Measurements from ENCODE around the gene SCLY. TPM values are rescaled to one million over a fixed set of nuclear protein-coding genes. Genes with fewer than 3 reads are reported as not detected.

The SCLY gene
- total RNA-seq, 6 experiments from 2014 or later, result 24.4 to 54.2 (median 35.9) TPM

- ATAC-seq, result no peak
- H3K4me3 ChIP-seq, result no peak overlapping the region
- DNase-seq, result peak in 1 of 3 donors; percentile 35
These were observed 34.3 kb downstream of the SCLY start for GRCh38 chr2:238095143-238095542.

DNA sequence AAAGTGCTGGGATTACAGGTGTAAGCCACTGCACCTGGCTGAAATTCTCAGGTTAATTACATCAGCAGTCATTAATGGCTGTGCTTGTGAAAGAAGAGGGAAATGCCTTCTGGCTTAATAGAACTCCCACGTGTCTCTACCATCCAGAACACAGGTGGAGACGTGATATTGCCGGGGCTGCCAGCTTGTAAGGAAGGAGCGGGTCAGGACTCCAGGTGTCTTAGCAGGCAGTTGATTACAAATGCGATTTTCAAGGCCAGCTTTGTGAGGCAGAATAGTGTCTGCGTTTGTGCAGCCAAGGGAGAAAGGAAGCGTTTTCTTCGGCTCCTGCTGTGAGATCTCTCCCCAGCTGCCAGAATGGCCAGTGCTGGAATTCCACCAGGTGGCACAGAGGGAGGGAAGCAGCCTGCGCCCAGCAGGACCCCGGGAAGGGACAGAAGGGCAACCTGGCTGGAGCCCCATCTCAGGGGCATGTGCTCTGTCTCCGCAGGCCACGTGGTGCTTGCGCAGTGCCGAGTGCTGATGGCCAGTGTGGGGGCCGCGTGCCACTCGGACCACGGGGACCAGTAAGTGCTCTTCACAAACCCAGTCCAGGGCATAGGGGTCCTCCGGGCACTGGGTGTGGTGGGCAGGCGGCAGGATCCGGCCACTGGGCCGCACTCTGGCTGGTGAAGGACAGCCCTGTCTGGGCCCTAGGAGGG, 35.7 kb downstream of the SCLY start:
- WGBS (ENCODE audit: insufficient coverage, low coverage, low lambda C conversion rate, missing lambda C conversion rate), result 85% methylated on average over 8 of the region's 22 CpGs
- peak in 1 of 3 donors; percentile 44 for DNase-seq

More at GRCh38 chr2:238095143-238095542, 34.3 kb downstream of the SCLY start:
- 92% methylated on average over 5 of the region's 7 CpGs for WGBS (ENCODE audit: insufficient coverage, low coverage, low lambda C conversion rate, missing lambda C conversion rate)
- intact Hi-C loops (cut with DNase I), result no loop called here
- Histone ChIP-seq H3K9me3 (no peaks in the 10 kb centered on the region), H3K4me1 (peaks cover 0 to 5% (median 0%) of the 10 kb centered on the region in 4 donors), H3K36me3 (no peaks in the 10 kb centered on the region), H3K27ac (no peak overlapping the region), H3K27me3 (no peaks in the 10 kb centered on the region)
- TF ChIP-seq POLR2A (IDR thresholded peaks at IDR 0.05), result no peak
- TF ChIP-seq, protein P1, sequence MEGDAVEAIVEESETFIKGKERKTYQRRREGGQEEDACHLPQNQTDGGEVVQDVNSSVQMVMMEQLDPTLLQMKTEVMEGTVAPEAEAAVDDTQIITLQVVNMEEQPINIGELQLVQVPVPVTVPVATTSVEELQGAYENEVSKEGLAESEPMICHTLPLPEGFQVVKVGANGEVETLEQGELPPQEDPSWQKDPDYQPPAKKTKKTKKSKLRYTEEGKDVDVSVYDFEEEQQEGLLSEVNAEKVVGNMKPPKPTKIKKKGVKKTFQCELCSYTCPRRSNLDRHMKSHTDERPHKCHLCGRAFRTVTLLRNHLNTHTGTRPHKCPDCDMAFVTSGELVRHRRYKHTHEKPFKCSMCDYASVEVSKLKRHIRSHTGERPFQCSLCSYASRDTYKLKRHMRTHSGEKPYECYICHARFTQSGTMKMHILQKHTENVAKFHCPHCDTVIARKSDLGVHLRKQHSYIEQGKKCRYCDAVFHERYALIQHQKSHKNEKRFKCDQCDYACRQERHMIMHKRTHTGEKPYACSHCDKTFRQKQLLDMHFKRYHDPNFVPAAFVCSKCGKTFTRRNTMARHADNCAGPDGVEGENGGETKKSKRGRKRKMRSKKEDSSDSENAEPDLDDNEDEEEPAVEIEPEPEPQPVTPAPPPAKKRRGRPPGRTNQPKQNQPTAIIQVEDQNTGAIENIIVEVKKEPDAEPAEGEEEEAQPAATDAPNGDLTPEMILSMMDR (IDR thresholded peaks at IDR 0.05), result no peak

DNA sequence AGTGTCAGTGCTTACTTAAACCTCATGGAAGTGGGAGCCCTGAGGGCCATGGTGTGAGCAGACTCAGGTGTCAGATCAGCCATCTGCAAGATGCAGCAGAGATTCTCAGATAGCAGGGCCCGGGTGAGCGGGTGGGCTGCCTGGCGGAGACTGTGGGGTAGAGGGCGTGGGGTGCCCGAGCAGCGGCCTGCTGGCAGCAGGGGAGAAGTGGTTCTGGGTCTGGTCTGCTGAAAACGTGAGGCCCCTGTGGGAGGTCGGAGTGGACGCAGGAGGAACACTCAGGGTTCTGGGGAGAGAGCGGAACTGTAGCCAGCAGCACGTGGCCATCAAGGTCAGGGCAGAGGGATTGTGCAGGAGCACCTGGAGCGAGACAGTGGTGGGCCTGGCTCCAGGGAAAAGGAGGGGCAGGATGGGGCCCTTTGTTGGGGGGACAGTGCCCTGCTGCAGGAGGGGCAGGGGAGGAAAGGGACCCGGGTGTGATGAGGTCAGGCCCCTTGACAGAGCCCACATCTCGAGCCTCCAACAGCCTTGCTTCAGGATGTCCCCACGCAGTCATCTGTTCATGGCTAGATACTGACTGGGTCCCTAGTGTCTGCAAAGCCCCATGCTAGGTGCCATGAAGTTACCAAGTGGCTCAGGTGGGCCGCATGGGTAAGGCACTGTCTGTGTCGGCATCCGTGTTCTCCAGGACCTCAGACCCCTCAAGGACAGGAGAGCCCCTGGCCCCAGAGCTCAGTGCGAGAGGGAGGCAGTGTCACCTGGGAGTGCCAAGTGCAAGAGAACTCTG, 36.6 kb downstream of the SCLY start:
- H3K36me3 ChIP-seq, result no peaks in the 10 kb centered on the region
- ATAC-seq (no peak), DNase-seq (peak in 1 of 3 donors; percentile 45)
- no peak overlapping the region for H3K27ac ChIP-seq
- WGBS (ENCODE audit: insufficient coverage, low coverage, low lambda C conversion rate, missing lambda C conversion rate), result 88% methylated on average over 4 of the region's 19 CpGs
- intact Hi-C loops (cut with DNase I), result no loop called here
- no peaks in the 10 kb centered on the region for H3K9me3 ChIP-seq
- no peaks in the 10 kb centered on the region for H3K27me3 ChIP-seq
- TF ChIP-seq, protein P1 (IDR thresholded peaks at IDR 0.05), result no peak
- no peak overlapping the region for H3K4me3 ChIP-seq
- H3K4me1 ChIP-seq, result peaks cover 0 to 5% (median 0%) of the 10 kb centered on the region in 4 donors

More for the DNA sequence above, 35.7 kb downstream of the SCLY start:
- Histone ChIP-seq H3K27me3 (no peaks in the 10 kb centered on the region), H3K27ac (no peak overlapping the region), H3K4me1 (peaks cover 0 to 5% (median 0%) of the 10 kb centered on the region in 4 donors), H3K4me3 (no peak overlapping the region), H3K9me3 (no peaks in the 10 kb centered on the region), H3K36me3 (no peaks in the 10 kb centered on the region)
- TF ChIP-seq POLR2A (IDR thresholded peaks at IDR 0.05), result no peak
- intact Hi-C loops (cut with DNase I), result no loop called here
- ATAC-seq, result no peak

GRCh38 chr2:238097988-238098871, 37.4 kb downstream of the SCLY start:
- H3K36me3 ChIP-seq, result no peaks in the 10 kb centered on the region
- ATAC-seq, result peak; percentile 88 to 93 (median 92)
- DNase-seq, result peak; percentile 67 to 85 (median 77)
- no peak overlapping the region for H3K4me3 ChIP-seq
- intact Hi-C loops (cut with DNase I), result no loop called here
- 72% methylated on average over 2 of the region's 37 CpGs for WGBS (ENCODE audit: insufficient coverage, low coverage, low lambda C conversion rate, missing lambda C conversion rate)
- H3K27me3 ChIP-seq, result no peaks in the 10 kb centered on the region
- H3K9me3 ChIP-seq, result no peaks in the 10 kb centered on the region
- TF ChIP-seq, protein P1 (IDR thresholded peaks at IDR 0.05), result no peak
- TF ChIP-seq POLR2A (IDR thresholded peaks at IDR 0.05), result no peak
- H3K4me1 ChIP-seq, result peaks cover 0 to 5% (median 0%) of the 10 kb centered on the region in 4 donors
- peak overlapping the region in 2 of 3 donors; percentile 47 to 70 for H3K27ac ChIP-seq
